ENCODE measurements around the gene ZNF436. TPM values are rescaled to one million over a fixed set of nuclear protein-coding genes. Genes with fewer than 3 reads are reported as not detected.

Gene ZNF436
- total RNA-seq: 10 to 100 TPM in 1 of 2 donors, 1 to 10 TPM in 1; 8.9 to 10.3 TPM
- 10.1 TPM for polyA plus RNA-seq (2013, experiment 1 of 2)
- 9.5 TPM for polyA plus RNA-seq (2013, experiment 2 of 2)
- long read RNA-seq, experiment 1, partial matches to known transcripts: 0 of 2 reads
- long read RNA-seq, experiment 1, other reads (novel, unspliced or antisense): 1 of 2 reads
- long read RNA-seq, experiment 2, transcript ZNF436-202 (3 exons, 3,788 nt): major isoform, 7 of 10 reads
- long read RNA-seq, experiment 2, partial matches to known transcripts: 0 of 10 reads
- long read RNA-seq, experiment 2, other reads (novel, unspliced or antisense): 3 of 10 reads
- long read RNA-seq, experiment 3, full-length matches to known transcripts: 47 of 52 reads
- long read RNA-seq, experiment 3, partial matches to known transcripts: 3 of 52 reads
- long read RNA-seq, experiment 3, other reads (novel, unspliced or antisense): 2 of 52 reads
- long read RNA-seq, experiment 4, partial matches to known transcripts: 0 of 3 reads
- long read RNA-seq, experiment 4, other reads (novel, unspliced or antisense): 1 of 3 reads

- DNase-seq: no peak
- Histone ChIP-seq H3K27ac (ENCODE audit: low read depth, low read length) (peak within 1 kb of the TSS; percentile 99), H3K9me3 (ENCODE audit: control insufficient read depth, low read length) (peaks cover 25% of the 10 kb centered on the region), H3K4me1 (ENCODE audit: control insufficient read depth, insufficient read depth, low read length) (peaks cover 28% of the 10 kb centered on the region), H3K27me3 (ENCODE audit: control insufficient read depth, insufficient read depth, low read length, poor library complexity, severe bottlenecking) (no peaks in the 10 kb centered on the region), H3K4me3 (ENCODE audit: low read length) (peak within 1 kb of the TSS; percentile 95), H3K36me3 (ENCODE audit: control insufficient read depth, insufficient read depth, low read length) (peaks cover 29% of the 10 kb centered on the region), H3K9ac (ENCODE audit: extremely low read depth, low read length, poor library complexity, severe bottlenecking) (peak within 1 kb of the TSS; percentile 94)
- Mint-ChIP-seq H3K27me3 (ENCODE audit: insufficient read depth) (peaks cover 66% of the 10 kb centered on the region), H3K9me3 (peaks cover 32% of the 10 kb centered on the region), H3K4me1 (peaks cover 53% of the 10 kb centered on the region), H3K36me3 (ENCODE audit: low read depth) (peaks cover 35% of the 10 kb centered on the region), H3K4me3 (peak within 1 kb of the TSS; percentile 89), H3K27ac (peak within 1 kb of the TSS; percentile 99)
- WGBS, 2 experiments (ENCODE audit: insufficient coverage in 1 of 2, insufficient read length in 1 of 2): 7 to 9% methylated on average over 24 to 29 of the region's 29 CpGs
- no peak for TF ChIP-seq CTCF (conservative IDR thresholded peaks at IDR 0.05)
Observed at GRCh38 chr1:23369335-23370013, at the start of gene ZNF436. TSS of gene ZNF436 (minus strand) at chr1:23369836. CDS start at chr1:23368005, 1,831 bp downstream.

GRCh38 chr1:23419180-23419579 is 49.5 kb upstream of the ZNF436 start:
- 0 to 28% methylated on average over 2 to 6 of the region's 6 CpGs for WGBS, 2 experiments (ENCODE audit: insufficient coverage in 1 of 2, insufficient read length in 1 of 2)
- Histone ChIP-seq H3K27ac (ENCODE audit: low read depth, low read length) (no peak overlapping the region), H3K27me3 (ENCODE audit: control insufficient read depth, insufficient read depth, low read length, poor library complexity, severe bottlenecking) (peaks cover 66% of the 10 kb centered on the region), H3K9me3 (ENCODE audit: control insufficient read depth, low read length) (no peaks in the 10 kb centered on the region), H3K9ac (ENCODE audit: extremely low read depth, low read length, poor library complexity, severe bottlenecking) (no peak overlapping the region), H3K36me3 (ENCODE audit: control insufficient read depth, insufficient read depth, low read length) (no peaks in the 10 kb centered on the region), H3K4me1 (ENCODE audit: control insufficient read depth, insufficient read depth, low read length) (no peaks in the 10 kb centered on the region), H3K4me3 (ENCODE audit: low read length) (no peak overlapping the region)
- DNase-seq: peak; percentile 88
- no peak overlapping the region for H3K4me3 Mint-ChIP-seq
- peaks cover 95% of the 10 kb centered on the region for H3K27me3 Mint-ChIP-seq (ENCODE audit: insufficient read depth)
- H3K27ac Mint-ChIP-seq: peak overlapping the region; percentile 21
- no peaks in the 10 kb centered on the region for H3K36me3 Mint-ChIP-seq (ENCODE audit: low read depth)
- H3K9me3 Mint-ChIP-seq: no peaks in the 10 kb centered on the region
- H3K4me1 Mint-ChIP-seq: peaks cover 10% of the 10 kb centered on the region
- TF ChIP-seq CTCF (conservative IDR thresholded peaks at IDR 0.05): no peak

- Mint-ChIP-seq H3K36me3 (ENCODE audit: low read depth) (no peaks in the 10 kb centered on the region), H3K9me3 (no peaks in the 10 kb centered on the region), H3K27me3 (ENCODE audit: insufficient read depth) (peaks cover 87% of the 10 kb centered on the region), H3K27ac (no peak overlapping the region), H3K4me3 (no peak overlapping the region), H3K4me1 (peaks cover 5% of the 10 kb centered on the region)
- no peak for TF ChIP-seq CTCF (conservative IDR thresholded peaks at IDR 0.05)
- H3K36me3 ChIP-seq (ENCODE audit: control insufficient read depth, insufficient read depth, low read length): no peaks in the 10 kb centered on the region
- H3K9ac ChIP-seq (ENCODE audit: extremely low read depth, low read length, poor library complexity, severe bottlenecking): no peak overlapping the region
- H3K27me3 ChIP-seq (ENCODE audit: control insufficient read depth, insufficient read depth, low read length, poor library complexity, severe bottlenecking): peaks cover 54% of the 10 kb centered on the region
- H3K4me3 ChIP-seq (ENCODE audit: low read length): no peak overlapping the region
- H3K9me3 ChIP-seq (ENCODE audit: control insufficient read depth, low read length): no peaks in the 10 kb centered on the region
- no peak overlapping the region for H3K27ac ChIP-seq (ENCODE audit: low read depth, low read length)
- 83 to 90% methylated on average over 1 to 3 of the region's 3 CpGs for WGBS, 2 experiments (ENCODE audit: insufficient coverage in 1 of 2, insufficient read length in 1 of 2)
- no peaks in the 10 kb centered on the region for H3K4me1 ChIP-seq (ENCODE audit: control insufficient read depth, insufficient read depth, low read length)
- DNase-seq: no peak
Observed at GRCh38 chr1:23417570-23417969, 47.9 kb upstream of the ZNF436 start.
